PC-9 (cell line): Measurements from ENCODE around the gene TMEM163.

Experiments
- EZH2 ChIP-seq: fragments of 200-600 bp; sonication (generic); IDR thresholded peaks from 2 replicates; pipeline ENCODE4 v1.8.0; 2017; ENCODE audit warnings: antibody characterized with exemption, low read depth
- TF ChIP-seq, protein P1 (sequence below): fragments of 200-600 bp; sonication (generic); conservative IDR thresholded peaks from 2 replicates; pipeline ENCODE4 v1.6.1; 2017; ENCODE audit warnings: mixed run types, antibody characterized with exemption, mild to moderate bottlenecking, moderate library complexity

DNA sequence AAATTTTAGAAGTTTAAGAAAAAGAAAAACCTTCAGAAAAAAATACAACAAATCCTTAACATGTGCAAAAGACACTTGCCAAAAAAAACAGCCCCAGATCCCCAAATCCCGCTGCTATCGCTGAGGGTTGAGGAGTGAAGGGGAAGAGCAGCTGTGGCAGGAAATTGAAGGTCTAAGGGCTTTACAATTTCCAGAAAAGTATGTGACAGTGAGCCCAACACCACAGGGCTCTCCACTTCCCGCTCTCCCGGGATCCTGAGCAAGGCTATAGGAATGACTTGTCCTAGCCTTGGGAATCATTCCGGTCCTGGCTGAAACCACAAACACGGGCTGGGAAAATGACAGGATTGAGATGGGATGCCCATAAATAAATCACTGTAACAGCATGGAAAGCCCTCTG lies 191.4 kb downstream of the TMEM163 start:
- TF ChIP-seq, protein P1, sequence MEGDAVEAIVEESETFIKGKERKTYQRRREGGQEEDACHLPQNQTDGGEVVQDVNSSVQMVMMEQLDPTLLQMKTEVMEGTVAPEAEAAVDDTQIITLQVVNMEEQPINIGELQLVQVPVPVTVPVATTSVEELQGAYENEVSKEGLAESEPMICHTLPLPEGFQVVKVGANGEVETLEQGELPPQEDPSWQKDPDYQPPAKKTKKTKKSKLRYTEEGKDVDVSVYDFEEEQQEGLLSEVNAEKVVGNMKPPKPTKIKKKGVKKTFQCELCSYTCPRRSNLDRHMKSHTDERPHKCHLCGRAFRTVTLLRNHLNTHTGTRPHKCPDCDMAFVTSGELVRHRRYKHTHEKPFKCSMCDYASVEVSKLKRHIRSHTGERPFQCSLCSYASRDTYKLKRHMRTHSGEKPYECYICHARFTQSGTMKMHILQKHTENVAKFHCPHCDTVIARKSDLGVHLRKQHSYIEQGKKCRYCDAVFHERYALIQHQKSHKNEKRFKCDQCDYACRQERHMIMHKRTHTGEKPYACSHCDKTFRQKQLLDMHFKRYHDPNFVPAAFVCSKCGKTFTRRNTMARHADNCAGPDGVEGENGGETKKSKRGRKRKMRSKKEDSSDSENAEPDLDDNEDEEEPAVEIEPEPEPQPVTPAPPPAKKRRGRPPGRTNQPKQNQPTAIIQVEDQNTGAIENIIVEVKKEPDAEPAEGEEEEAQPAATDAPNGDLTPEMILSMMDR = no peak
- no peak for TF ChIP-seq EZH2
